Stimulated activated CD8-positive, alpha-beta memory T cell treated with anti-CD3 and anti-CD28 coated beads, Interleukin-15, amount 100 ng/mL, for 48 hours (primary cell): ENCODE data around the gene LETM1.

Experiments
- DNase-seq, 2 donors: peaks; one replicate each; pipeline ENCODE4 v3.0.0-alpha.2; 2020; ENCODE audit warnings: low read depth in 2 of 2

LETM1 gene

GRCh38 chr4:1872870-1873269 is 16.9 kb upstream of the LETM1 start:
- no peak for DNase-seq

GRCh38 chr4:1871471-1872021 is 15.6 kb upstream of the LETM1 start:
- no peak for DNase-seq

DNA sequence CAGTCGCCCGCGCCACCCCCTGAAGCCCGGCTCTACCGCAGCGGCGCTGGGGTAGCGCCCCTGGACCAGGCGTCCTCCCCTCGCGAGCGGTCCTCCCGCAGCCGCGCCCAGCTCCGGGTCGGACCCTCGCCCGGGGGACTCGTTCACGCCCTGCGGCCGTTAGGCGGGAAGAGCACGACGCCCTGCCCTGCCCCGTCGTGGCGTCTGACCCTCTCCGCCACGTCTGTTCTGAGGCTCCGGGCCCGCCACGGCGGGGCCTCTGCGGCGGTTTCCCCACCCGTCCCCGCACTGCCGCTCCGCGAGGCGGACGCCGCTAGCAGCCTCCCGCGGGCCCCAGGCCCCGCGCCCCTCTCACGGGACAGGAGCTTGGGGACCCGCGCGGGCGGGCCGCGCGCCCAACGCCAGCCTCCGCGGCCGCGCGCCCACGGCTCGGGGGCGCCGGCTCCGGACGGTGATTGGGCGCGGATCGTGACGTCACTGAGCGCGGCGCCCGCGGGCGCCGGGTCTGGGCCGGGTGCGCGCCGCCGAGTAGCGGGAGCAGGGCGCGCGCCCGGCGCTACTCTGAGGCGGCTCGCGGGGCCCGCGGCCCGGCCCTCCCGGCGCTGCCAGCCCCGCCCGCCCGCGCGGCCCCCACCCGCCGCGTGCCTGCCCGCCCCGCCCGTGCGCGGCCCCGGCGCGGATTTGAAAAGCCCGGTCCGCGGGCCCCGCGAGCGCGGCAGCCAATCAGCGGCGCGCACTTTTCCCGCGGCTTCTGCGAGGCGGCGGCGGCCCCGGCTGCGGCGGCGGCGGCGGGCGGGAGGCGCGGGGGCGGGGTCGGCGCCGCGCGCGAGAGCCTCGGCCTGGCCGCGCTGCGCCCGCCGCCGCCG is 14.9 kb upstream of the LETM1 start, which contains the start of gene NSD2:
Gene NSD2, plus strand, starts transcription at position 816 of the 866 bp plus-strand sequence. CDS start 29,262 bp downstream, outside the sequence.
- peak; percentile 86 to 89 for DNase-seq

DNA sequence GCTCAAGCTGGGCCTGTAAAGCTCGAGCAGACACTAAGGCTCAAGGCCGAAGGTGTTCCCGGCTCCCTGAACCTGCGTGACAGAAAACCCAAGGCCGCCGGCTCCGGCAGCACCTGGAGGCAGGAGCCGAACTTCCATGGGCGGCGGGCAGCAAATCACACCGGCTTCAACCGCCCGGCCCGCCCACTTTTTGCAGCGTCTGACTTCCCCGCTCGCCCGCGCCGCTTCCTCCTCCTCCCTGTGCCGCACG is 14.3 kb upstream of the LETM1 start:
- peak; percentile 78 to 80 for DNase-seq

GRCh38 chr4:1869530-1870327 is 13.8 kb upstream of the LETM1 start:
- DNase-seq: no peak

GRCh38 chr4:1868912-1869311 is 13.0 kb upstream of the LETM1 start:
- no peak for DNase-seq

DNA sequence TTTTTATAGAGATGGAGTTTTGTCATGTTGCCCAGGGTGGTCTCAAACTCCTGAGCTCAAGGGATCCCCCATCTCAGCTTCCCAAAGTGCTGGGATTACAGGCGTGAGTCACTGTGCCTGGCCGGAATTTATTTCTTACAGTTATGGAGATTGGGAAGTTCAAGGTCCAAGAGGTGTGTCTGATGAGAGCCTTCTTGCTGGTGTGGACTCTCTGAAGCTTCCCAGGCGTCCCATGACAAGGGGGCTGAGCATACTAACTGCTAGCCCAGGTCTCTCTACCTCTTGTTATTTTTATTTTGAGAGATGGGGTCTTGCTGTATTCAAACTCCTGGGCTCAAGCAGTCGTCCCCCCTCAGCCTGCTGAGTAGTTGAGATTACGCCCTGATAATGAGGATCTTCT is 12.3 kb upstream of the LETM1 start:
- no peak for DNase-seq

DNA sequence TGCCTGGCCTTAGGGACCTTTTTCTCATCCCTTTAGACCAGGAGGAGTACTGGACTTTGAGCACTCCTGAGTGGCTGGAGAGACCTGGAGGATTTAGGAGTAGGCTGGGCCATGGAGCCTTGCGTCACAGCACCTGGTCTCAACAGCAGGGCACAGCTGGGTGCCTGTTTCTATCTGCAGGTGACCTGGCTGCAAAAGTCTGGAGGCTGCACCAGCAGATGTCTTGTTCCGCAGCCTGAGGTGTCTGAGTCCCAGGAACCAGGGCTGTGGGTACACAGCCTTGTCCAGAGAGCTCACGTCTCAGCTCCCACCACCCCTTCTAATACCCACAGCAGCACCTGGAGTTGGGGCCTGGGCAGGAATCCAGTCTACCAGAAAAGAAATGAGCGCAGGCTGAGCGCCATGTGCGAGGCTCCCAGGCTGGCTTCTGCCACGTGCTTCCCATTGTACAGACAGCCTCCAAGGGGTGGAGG is 10.3 kb upstream of the LETM1 start:
- DNase-seq: no peak

GRCh38 chr4:1864076-1865008 is 8.4 kb upstream of the LETM1 start:
- no peak for DNase-seq

DNA sequence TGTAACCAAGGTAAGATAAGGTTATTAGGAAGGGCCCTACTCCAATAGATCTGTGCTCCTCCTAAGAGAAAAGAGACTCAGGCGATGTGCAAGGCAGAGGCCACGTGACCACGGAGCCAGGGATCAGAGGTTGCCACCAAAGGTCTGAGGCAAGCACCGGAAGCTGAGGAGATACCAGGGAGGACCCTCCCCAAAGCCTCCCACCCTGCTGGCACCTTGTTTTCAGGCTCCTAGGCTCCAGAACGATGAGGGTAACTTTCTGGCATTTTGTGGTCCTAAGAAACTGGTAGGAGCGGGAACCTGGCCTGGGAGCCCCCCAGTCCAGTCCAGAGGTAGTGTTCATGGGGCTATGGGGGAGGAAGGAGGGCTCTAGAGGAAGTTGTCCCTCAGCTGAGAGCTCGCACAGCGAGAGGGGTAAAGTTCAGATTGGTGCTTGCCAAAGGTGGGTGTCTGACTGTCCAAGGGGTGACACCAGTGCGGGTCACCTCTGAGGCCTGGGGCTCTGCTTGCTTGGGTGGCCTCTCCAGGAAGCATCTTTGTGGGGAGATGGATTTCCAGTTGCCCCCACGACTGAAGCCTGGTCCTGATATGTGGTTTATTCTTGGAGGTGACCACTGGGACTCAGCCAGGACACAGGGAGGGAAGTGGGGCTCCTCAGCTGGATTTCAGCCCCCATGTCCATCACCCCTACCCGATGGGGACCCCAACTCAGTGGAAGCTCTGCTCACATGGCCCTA is 7.5 kb upstream of the LETM1 start:
- no peak for DNase-seq

DNA sequence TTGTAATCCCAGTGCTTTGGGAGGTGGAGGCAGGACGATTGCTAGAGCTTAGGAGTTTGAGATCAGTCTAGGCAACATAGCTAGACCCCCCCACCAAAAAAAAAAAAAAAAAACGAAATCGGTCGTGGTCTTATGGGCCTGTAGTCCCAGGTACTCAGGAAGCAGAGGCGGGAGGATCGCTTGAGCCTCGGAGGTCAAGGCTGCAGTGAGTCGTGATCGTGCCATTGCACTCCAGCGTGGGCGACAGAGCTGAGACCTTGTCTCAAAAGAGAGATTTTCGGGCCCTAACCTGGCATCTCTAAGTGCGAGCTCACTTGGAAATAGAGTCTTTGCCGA is 7.0 kb upstream of the LETM1 start:
- DNase-seq: no peak

GRCh38 chr4:1862055-1862911 is 6.3 kb upstream of the LETM1 start:
- DNase-seq: no peak

DNA sequence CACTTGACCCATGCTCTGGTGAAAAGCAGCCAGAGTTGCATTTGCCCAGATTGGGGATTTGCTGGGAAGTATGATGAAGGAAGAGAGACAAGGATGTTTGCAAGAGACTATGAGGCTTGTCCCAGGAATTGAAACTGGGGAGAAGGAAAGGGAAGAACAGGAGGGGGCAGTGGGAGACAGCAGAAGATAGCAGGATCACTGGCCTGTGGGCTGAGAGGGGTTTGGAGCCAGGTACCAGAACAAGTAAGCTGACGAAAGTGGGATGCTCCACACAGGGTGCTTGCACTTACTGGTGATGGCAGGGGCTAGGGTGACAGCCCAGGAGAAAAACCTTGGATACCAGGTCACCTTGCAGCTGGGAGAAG is 3.4 kb upstream of the LETM1 start:
- DNase-seq: no peak

DNA sequence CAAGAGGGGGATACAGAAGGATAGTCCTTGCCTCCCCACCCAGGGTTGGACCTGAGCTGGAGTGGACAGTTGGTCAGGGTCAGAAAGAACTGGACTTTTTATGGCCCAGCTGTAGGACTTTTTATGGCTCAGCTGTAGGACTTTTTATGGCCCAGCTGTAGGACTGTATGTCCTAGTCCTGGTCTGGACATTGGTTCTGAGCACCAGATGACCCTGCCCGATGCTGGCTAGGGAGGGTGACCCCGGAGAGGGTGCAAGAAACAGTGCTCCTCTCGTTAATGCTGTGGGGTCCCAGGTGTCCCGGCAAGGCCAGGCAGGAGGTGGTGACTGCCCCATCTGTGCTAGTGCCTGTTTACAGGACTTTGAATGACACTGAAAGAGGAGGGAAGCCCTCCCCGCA is 2.0 kb upstream of the LETM1 start:
- DNase-seq: no peak

GRCh38 chr4:1856943-1857699 is 1.2 kb upstream of the LETM1 start:
- no peak for DNase-seq

- DNase-seq: no peak
Measured at GRCh38 chr4:1855333-1856070, 454 bp downstream of the LETM1 start.

GRCh38 chr4:1854752-1855151 is 1.2 kb downstream of the LETM1 start:
- no peak for DNase-seq

GRCh38 chr4:1852904-1853623 is 2.9 kb downstream of the LETM1 start:
- no peak for DNase-seq
